OCI-LY1 (cell line): ENCODE results near the gene CCDC187.

Source experiments
- H2AFZ ChIP-seq: fragments of 200-600 bp; sonication (generic), shearing (Covaris generic); 2 replicates; pipeline ENCODE4 v1.6.0; 2014; ENCODE audit warnings: antibody characterized with exemption, mild to moderate bottlenecking, low read length
- H3F3A ChIP-seq: fragments of 200-600 bp; sonication (generic), shearing (Covaris generic); 2 replicates; pipeline ENCODE4 v1.6.0; 2014; ENCODE audit warnings: mild to moderate bottlenecking, antibody characterized with exemption, low read length, moderate library complexity; ENCODE audit not compliant: insufficient read depth
- H3K27ac ChIP-seq: fragments of 200-600 bp; sonication (generic); 2 replicates; pipeline ENCODE4 v1.5.1; 2014; ENCODE audit warnings: low read length, mixed run types, mild to moderate bottlenecking, low read depth; ENCODE audit not compliant: poor library complexity, severe bottlenecking
- H3K27me3 ChIP-seq: fragments of 200-600 bp; sonication (generic); 2 replicates; pipeline ENCODE4 v1.6.0; 2014; ENCODE audit warnings: antibody characterized with exemption, mild to moderate bottlenecking, low read length, moderate library complexity; ENCODE audit not compliant: insufficient read depth
- H3K36me3 ChIP-seq: fragments of 200-600 bp; sonication (generic); 2 replicates; pipeline ENCODE4 v1.6.1; 2014; ENCODE audit warnings: mild to moderate bottlenecking, antibody characterized with exemption, low read length, moderate library complexity, mixed read lengths; ENCODE audit not compliant: insufficient read depth
- H3K4me1 ChIP-seq: fragments of 200-600 bp; sonication (generic); 2 replicates; pipeline ENCODE4 v1.5.1; 2014; ENCODE audit warnings: mild to moderate bottlenecking, low read length, moderate library complexity; ENCODE audit not compliant: insufficient read depth, severe bottlenecking
- H3K4me2 ChIP-seq: fragments of 200-600 bp; sonication (generic), shearing (Covaris generic); 2 replicates; pipeline ENCODE4 v1.6.1; 2014; ENCODE audit warnings: low read length
- H3K4me3 ChIP-seq: fragments of 200-600 bp; sonication (generic); 2 replicates; pipeline ENCODE4 v1.5.1; 2014; ENCODE audit warnings: low read length, low read depth, mild to moderate bottlenecking, mixed read lengths; ENCODE audit not compliant: poor library complexity, severe bottlenecking
- H3K79me2 ChIP-seq: fragments of 200-600 bp; shearing (Covaris generic); 2 replicates; pipeline ENCODE4 v1.6.1; 2016; ENCODE audit warnings: mixed run types, low read length, mixed read lengths; ENCODE audit not compliant: insufficient read depth
- H3K9ac ChIP-seq: fragments of 200-600 bp; sonication (generic), shearing (Covaris generic); 2 replicates; pipeline ENCODE4 v1.6.1; 2014; ENCODE audit warnings: mild to moderate bottlenecking, low read length, mixed read lengths
- H3K9me2 ChIP-seq: fragments of 200-600 bp; sonication (generic), shearing (Covaris generic); 2 replicates; pipeline ENCODE4 v1.6.1; 2014; ENCODE audit warnings: low read depth, mild to moderate bottlenecking, low read length, mixed read lengths
- H3K9me3 ChIP-seq: fragments of 200-600 bp; shearing (Covaris generic); 2 replicates; pipeline ENCODE4 v1.6.1; 2014; ENCODE audit warnings: low read length, mixed read lengths
- H4K20me1 ChIP-seq: fragments of 200-600 bp; sonication (generic), shearing (Covaris generic); 2 replicates; pipeline ENCODE4 v1.6.0; 2016; ENCODE audit warnings: mild to moderate bottlenecking, low read length; ENCODE audit not compliant: insufficient read depth
- EZH2 ChIP-seq: fragments of 200-600 bp; sonication (generic), shearing (Covaris generic); IDR thresholded peaks from 2 replicates; pipeline ENCODE4 v1.8.0; 2017; ENCODE audit warnings: borderline replicate concordance, mixed run types, mild to moderate bottlenecking, antibody characterized with exemption, low read length, moderate library complexity, mixed read lengths
- TF ChIP-seq, protein P1 (sequence below): fragments of 200-600 bp; sonication (generic), shearing (Covaris generic); IDR thresholded peaks from 2 replicates; pipeline ENCODE4 v1.5.1; 2017; ENCODE audit warnings: mild to moderate bottlenecking, antibody characterized with exemption, low read length, moderate library complexity, mixed read lengths

CCDC187 gene

GRCh38 chr9:136302527-136302926 lies 1.4 kb downstream of the CCDC187 start:
- H3K36me3 ChIP-seq: no peaks in the 10 kb centered on the region
- H3K4me2 ChIP-seq: no peak overlapping the region
- H3K4me1 ChIP-seq: no peaks in the 10 kb centered on the region
- H3K9me2 ChIP-seq: no peaks in the 10 kb centered on the region
- no peaks in the 10 kb centered on the region for H3K79me2 ChIP-seq
- no peak overlapping the region for H3K4me3 ChIP-seq
- no peaks in the 10 kb centered on the region for H3K9me3 ChIP-seq
- 0 out of 2 replicates have a peak, but pooled peaks cover 7% of the 10 kb centered on the region for H3K27me3 ChIP-seq
- TF ChIP-seq, protein P1, sequence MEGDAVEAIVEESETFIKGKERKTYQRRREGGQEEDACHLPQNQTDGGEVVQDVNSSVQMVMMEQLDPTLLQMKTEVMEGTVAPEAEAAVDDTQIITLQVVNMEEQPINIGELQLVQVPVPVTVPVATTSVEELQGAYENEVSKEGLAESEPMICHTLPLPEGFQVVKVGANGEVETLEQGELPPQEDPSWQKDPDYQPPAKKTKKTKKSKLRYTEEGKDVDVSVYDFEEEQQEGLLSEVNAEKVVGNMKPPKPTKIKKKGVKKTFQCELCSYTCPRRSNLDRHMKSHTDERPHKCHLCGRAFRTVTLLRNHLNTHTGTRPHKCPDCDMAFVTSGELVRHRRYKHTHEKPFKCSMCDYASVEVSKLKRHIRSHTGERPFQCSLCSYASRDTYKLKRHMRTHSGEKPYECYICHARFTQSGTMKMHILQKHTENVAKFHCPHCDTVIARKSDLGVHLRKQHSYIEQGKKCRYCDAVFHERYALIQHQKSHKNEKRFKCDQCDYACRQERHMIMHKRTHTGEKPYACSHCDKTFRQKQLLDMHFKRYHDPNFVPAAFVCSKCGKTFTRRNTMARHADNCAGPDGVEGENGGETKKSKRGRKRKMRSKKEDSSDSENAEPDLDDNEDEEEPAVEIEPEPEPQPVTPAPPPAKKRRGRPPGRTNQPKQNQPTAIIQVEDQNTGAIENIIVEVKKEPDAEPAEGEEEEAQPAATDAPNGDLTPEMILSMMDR: no peak
- no peak for TF ChIP-seq EZH2
- H3K9ac ChIP-seq: no peak overlapping the region
- no peak overlapping the region for H2AFZ ChIP-seq
- H3F3A ChIP-seq: no peaks in the 10 kb centered on the region
- H3K27ac ChIP-seq: no peak overlapping the region
- H4K20me1 ChIP-seq: no peaks in the 10 kb centered on the region

GRCh38 chr9:136300866-136301265 lies 3.0 kb downstream of the CCDC187 start:
- Histone ChIP-seq H2AFZ (no peak overlapping the region), H3K79me2 (no peaks in the 10 kb centered on the region), H3K9ac (no peak overlapping the region), H3K9me2 (no peaks in the 10 kb centered on the region), H3K4me1 (no peaks in the 10 kb centered on the region), H3K36me3 (no peaks in the 10 kb centered on the region), H3K4me2 (no peak overlapping the region), H3K27ac (no peak overlapping the region), H3K9me3 (no peaks in the 10 kb centered on the region), H4K20me1 (no peaks in the 10 kb centered on the region), H3F3A (no peaks in the 10 kb centered on the region), H3K27me3 (peaks cover 11% of the 10 kb centered on the region; the same call in 1 of the 2 replicates), H3K4me3 (no peak overlapping the region)
- TF ChIP-seq EZH2: no peak
- TF ChIP-seq, protein P1: no peak

GRCh38 chr9:136300016-136300545 lies 3.8 kb downstream of the CCDC187 start:
- Histone ChIP-seq H3K9me3 (no peaks in the 10 kb centered on the region), H3K4me3 (no peak overlapping the region), H3K36me3 (no peaks in the 10 kb centered on the region), H3K9me2 (no peaks in the 10 kb centered on the region), H4K20me1 (no peaks in the 10 kb centered on the region), H3K9ac (no peak overlapping the region), H3K4me2 (no peak overlapping the region), H2AFZ (no peak overlapping the region), H3K27ac (no peak overlapping the region), H3K4me1 (no peaks in the 10 kb centered on the region), H3K79me2 (no peaks in the 10 kb centered on the region), H3K27me3 (peaks cover 13% of the 10 kb centered on the region; the same call in 1 of the 2 replicates), H3F3A (no peaks in the 10 kb centered on the region)
- TF ChIP-seq, protein P1: no peak
- no peak for TF ChIP-seq EZH2
